Activated CD4-positive, alpha-beta memory T cell treated with anti-CD3 and anti-CD28 coated beads, Interleukin-2, amount 10 ng/mL, durations not matched to agents 7 days and 5 days (primary cell): ENCODE measurements around the gene RTN4IP1. TPM values are rescaled to one million over a fixed set of nuclear protein-coding genes. Genes with fewer than 3 reads are reported as not detected.
A peak's percentile ranks its signal among the peaks of the same experiment; 100 is the strongest.

Source experiments
- CTCF ChIA-PET: fragments of 350-600 bp; sonication (Branson Sonifier 250); formaldehyde crosslinking; loops from one replicate; lab custom pipeline; 2021; ENCODE audit warnings: antibody characterized with exemption, inconsistent platforms; lab: Charles Lee
- POLR2A ChIA-PET: fragments of 350-600 bp; sonication (Branson Sonifier 250); formaldehyde crosslinking; loops from one replicate; lab custom pipeline; 2021; ENCODE audit warnings: antibody characterized with exemption; lab: Charles Lee
- DNase-seq: peaks from one replicate; pipeline ENCODE4 v3.0.0-alpha.2; 2020
- H3K27ac Mint-ChIP-seq: one replicate; pipeline ENCODE4 v1.8.0; 2021; ENCODE audit warnings: mild to moderate bottlenecking, mixed read lengths
- H3K27me3 Mint-ChIP-seq: one replicate; pipeline ENCODE4 v1.8.0; 2021; ENCODE audit warnings: mixed read lengths
- H3K36me3 Mint-ChIP-seq: one replicate; pipeline ENCODE4 v1.8.0; 2021; ENCODE audit warnings: low read depth, mixed read lengths
- H3K4me1 Mint-ChIP-seq: one replicate; pipeline ENCODE4 v1.8.0; 2021; ENCODE audit warnings: mixed read lengths
- H3K4me3 Mint-ChIP-seq: one replicate; pipeline ENCODE4 v1.8.0; 2021; ENCODE audit warnings: mild to moderate bottlenecking, mixed read lengths
- H3K9me3 Mint-ChIP-seq: one replicate; pipeline ENCODE4 v1.8.0; 2021; ENCODE audit warnings: mixed read lengths
- total RNA-seq, 2 experiments: library from RNA; stranded (reverse); gene quantifications; one replicate each; pipeline ENCODE4 v1.2.3, GENCODE V29; 2021

RTN4IP1 gene
- total RNA-seq, 2 experiments from 2014 or later, result 5.8 to 7.7 TPM

DNA sequence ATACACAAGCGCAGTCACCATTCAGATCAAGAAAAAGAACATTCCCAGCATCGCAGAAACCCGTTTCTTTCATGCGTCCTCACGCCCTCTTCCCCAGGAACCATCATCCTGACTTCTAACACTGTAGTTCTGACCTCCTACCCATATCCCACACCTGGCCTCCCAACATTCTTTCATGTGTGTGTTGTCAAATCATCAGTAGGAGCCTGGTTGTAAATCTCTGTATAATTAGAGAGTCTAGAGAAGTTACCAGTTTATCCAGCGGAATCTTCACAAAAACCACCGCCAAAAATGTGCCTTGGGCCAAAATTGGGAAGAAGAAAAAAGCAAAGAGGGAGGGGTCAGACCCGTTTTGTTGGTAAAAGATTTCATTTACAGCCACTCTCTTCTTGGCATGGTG lies 91.6 kb downstream of the RTN4IP1 start:
- H3K27ac Mint-ChIP-seq, result peak overlapping the region; percentile 44
- H3K4me3 Mint-ChIP-seq, result no peak overlapping the region
- ChIA-PET POLR2A (interaction anchor here (1.4 to 6.3 kb wide), 4 partner anchors 8 to 25 kb away, joined by 4 to 67 read pairs (median 35); no protein-coding TSS in a partner anchor), CTCF (interaction anchor here (2.7 to 5.2 kb wide), 2 partner anchors 26 to 93 kb away, joined by 9 to 44 read pairs; no protein-coding TSS in a partner anchor)
- H3K27me3 Mint-ChIP-seq, result no peaks in the 10 kb centered on the region
- DNase-seq, result no peak
- peaks cover 83% of the 10 kb centered on the region for H3K36me3 Mint-ChIP-seq
- H3K4me1 Mint-ChIP-seq, result peaks cover 68% of the 10 kb centered on the region
- H3K9me3 Mint-ChIP-seq, result no peaks in the 10 kb centered on the region

DNA sequence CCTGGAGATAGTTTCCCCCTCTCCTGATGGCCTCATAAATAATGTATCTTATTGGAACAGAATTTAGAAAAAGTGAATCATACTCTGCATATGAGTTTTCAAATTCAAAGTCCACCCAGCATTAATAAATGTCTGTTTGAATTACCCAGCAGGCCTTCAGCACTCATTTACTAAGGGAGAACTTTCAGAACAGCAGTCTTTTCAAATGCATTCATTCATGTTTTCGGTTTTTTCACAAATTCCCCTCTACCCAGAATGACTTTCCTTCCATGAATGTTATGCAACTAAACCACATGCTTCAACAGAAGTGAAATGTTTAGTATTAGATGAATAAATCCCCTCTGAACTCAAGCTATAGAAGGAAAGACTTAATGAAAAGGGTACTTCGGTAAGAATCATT lies 92.4 kb downstream of the RTN4IP1 start:
- CTCF ChIA-PET, result interaction anchor here (0.8 to 5.2 kb wide), 3 partner anchors 9 to 92 kb away, joined by 3 to 44 read pairs (median 9); no protein-coding TSS in a partner anchor
- no peak overlapping the region for H3K4me3 Mint-ChIP-seq
- peak overlapping the region; percentile 44 for H3K27ac Mint-ChIP-seq
- H3K27me3 Mint-ChIP-seq, result no peaks in the 10 kb centered on the region
- H3K36me3 Mint-ChIP-seq, result peaks cover 87% of the 10 kb centered on the region
- DNase-seq, result no peak
- H3K9me3 Mint-ChIP-seq, result no peaks in the 10 kb centered on the region
- H3K4me1 Mint-ChIP-seq, result peaks cover 74% of the 10 kb centered on the region
- POLR2A ChIA-PET, result interaction anchor here (1.4 to 6.3 kb wide), 4 partner anchors 9 to 24 kb away, joined by 4 to 67 read pairs (median 35); no protein-coding TSS in a partner anchor

DNA sequence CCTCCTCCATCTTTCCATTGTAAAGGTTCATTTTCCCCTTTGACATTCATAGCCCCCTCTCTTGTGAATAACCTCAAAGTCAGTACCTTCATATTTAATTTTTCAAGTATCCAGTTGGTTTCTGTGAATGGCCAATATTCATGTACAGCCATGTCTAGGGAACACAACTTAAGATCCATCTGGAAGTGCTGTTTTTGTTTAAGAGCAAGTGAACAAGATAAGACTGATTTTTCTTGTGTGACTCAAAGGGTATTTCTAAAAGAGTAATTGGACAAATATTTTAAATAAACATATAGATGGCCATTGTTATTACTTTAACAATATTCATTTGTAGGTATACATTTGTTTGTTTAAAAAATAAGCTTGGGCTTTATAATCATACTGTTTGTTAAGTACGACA lies 92.9 kb downstream of the RTN4IP1 start:
- no peaks in the 10 kb centered on the region for H3K9me3 Mint-ChIP-seq
- ChIA-PET POLR2A (interaction anchor here (1.4 to 6.3 kb wide), 4 partner anchors 9 to 24 kb away, joined by 4 to 67 read pairs (median 35); no protein-coding TSS in a partner anchor), CTCF (interaction anchor here (0.8 to 5.2 kb wide), 2 partner anchors 9 to 25 kb away, joined by 3 to 44 read pairs; no protein-coding TSS in a partner anchor)
- no peak overlapping the region for H3K27ac Mint-ChIP-seq
- peaks cover 88% of the 10 kb centered on the region for H3K36me3 Mint-ChIP-seq
- H3K4me1 Mint-ChIP-seq, result peaks cover 79% of the 10 kb centered on the region
- H3K27me3 Mint-ChIP-seq, result no peaks in the 10 kb centered on the region
- no peak for DNase-seq
- no peak overlapping the region for H3K4me3 Mint-ChIP-seq

DNA sequence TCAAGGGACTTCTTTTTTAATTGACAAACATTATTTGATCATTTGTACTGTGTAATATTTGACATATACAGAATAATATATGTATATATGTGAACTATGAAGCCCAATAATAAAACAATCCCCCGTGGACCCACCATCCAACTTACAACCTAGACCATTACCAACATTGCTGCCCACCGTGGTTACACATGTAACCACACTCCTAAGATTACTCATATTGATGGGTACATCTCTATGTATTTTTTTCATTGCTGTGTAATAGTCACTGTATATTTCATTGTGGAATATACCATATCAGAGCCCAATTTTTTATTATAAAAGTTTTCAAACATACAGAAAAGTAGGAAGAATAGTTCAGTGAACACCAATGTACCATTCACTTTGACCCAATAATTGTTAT lies 94.3 kb downstream of the RTN4IP1 start:
- POLR2A ChIA-PET, result interaction anchor here (1.1 to 7.2 kb wide), 8 partner anchors 9 to 38 kb away, joined by 3 to 123 read pairs (median 6); no protein-coding TSS in a partner anchor
- Mint-ChIP-seq H3K9me3 (no peaks in the 10 kb centered on the region), H3K36me3 (peaks cover 89% of the 10 kb centered on the region), H3K27me3 (no peaks in the 10 kb centered on the region), H3K4me3 (no peak overlapping the region), H3K4me1 (peaks cover 87% of the 10 kb centered on the region), H3K27ac (peak overlapping the region; percentile 83)
- CTCF ChIA-PET, result interaction anchor here (1.1 to 2.2 kb wide), 7 partner anchors 12 to 90 kb away, joined by 3 to 14 read pairs (median 5); no protein-coding TSS in a partner anchor
- no peak for DNase-seq

DNA sequence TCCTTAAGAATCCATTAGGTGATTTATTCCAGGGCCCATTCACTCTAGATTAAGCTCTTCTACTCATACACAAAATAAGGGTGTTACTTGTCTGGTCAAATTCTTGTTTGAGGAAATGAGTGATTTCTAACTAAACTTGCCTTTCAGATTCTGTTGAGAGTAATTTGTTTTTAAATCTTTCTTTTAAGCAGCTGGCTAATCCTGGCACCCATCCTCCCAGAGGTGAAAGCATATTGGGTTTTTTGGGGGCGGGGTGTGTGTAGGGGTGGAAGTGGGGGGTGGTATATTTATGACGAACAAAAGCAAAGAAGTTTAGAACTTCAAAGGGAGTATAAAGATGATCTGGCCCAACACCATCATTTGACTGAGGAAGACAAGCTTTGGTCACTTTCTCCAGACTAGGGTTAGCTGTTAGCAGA lies 94.7 kb downstream of the RTN4IP1 start:
- Mint-ChIP-seq H3K4me1 (peaks cover 88% of the 10 kb centered on the region), H3K4me3 (peak overlapping the region; percentile 10), H3K9me3 (no peaks in the 10 kb centered on the region), H3K36me3 (peaks cover 89% of the 10 kb centered on the region), H3K27ac (peak overlapping the region; percentile 83), H3K27me3 (no peaks in the 10 kb centered on the region)
- ChIA-PET POLR2A (interaction anchor here (0.8 to 7.2 kb wide), 9 partner anchors 9 to 38 kb away, joined by 3 to 123 read pairs (median 6); no protein-coding TSS in a partner anchor), CTCF (interaction anchor here (1.1 to 2.2 kb wide), 7 partner anchors 11 to 90 kb away, joined by 3 to 14 read pairs (median 5); no protein-coding TSS in a partner anchor)
- no peak for DNase-seq

DNA sequence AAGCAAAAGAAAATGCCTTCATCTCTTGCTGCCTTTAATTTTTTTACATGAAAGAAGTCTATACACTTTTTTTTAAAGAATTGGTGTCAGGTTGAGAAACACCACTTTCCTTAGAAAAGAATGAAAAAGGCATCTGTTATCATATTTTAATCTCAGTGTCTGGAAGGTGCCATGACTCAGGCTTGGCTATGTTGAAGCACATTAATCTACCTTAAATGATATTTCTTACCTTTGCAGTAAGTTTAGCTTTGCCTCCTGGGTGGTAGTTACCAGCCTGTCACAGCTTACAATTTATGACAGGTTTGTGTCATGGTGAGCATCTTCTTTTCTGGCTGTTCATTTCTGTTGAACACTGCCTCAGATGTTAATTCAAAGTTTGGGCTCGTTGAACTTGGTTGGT lies 95.3 kb downstream of the RTN4IP1 start:
- Mint-ChIP-seq H3K4me3 (peak overlapping the region; percentile 10), H3K4me1 (peaks cover 89% of the 10 kb centered on the region), H3K36me3 (peaks cover 89% of the 10 kb centered on the region), H3K27me3 (no peaks in the 10 kb centered on the region), H3K27ac (peak overlapping the region; percentile 83), H3K9me3 (no peaks in the 10 kb centered on the region)
- POLR2A ChIA-PET, result interaction anchor here (0.7 to 7.2 kb wide), 10 partner anchors 8 to 39 kb away, joined by 3 to 123 read pairs (median 6); no protein-coding TSS in a partner anchor
- DNase-seq, result no peak
- CTCF ChIA-PET, result interaction anchor here (1.1 to 2.2 kb wide), 7 partner anchors 11 to 89 kb away, joined by 3 to 14 read pairs (median 5); no protein-coding TSS in a partner anchor

DNA sequence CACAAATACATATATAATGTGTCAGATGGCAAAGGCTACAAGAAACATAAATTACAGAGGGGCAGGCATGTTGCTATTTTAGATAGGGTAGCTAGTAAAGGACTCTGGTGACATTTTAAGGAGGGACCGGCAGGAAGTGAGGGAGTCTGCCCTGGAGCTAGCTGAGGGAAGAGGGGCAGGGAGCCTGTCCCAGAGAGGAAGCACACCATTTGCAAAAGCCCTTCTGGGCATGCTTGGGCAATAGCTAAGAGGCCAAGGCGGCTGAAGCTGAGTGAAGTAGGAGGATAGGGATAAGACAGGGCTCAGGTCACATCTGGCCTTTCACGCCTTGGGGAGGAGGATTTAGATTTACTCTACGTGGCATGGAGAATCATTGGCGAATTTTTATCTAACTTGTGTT lies 96.2 kb downstream of the RTN4IP1 start:
- CTCF ChIA-PET, result interaction anchor here (0.6 to 2.2 kb wide), 3 partner anchors 10 to 21 kb away, joined by 3 to 8 read pairs (median 3); no protein-coding TSS in a partner anchor
- no peak for DNase-seq
- POLR2A ChIA-PET, result interaction anchor here (0.5 to 7.2 kb wide), 4 partner anchors 8 to 210 kb away, joined by 3 to 123 read pairs (median 40); no protein-coding TSS in a partner anchor
- Mint-ChIP-seq H3K27me3 (no peaks in the 10 kb centered on the region), H3K36me3 (peaks cover 88% of the 10 kb centered on the region), H3K4me3 (no peak overlapping the region), H3K9me3 (no peaks in the 10 kb centered on the region), H3K27ac (peak overlapping the region; percentile 83), H3K4me1 (peaks cover 85% of the 10 kb centered on the region)

DNA sequence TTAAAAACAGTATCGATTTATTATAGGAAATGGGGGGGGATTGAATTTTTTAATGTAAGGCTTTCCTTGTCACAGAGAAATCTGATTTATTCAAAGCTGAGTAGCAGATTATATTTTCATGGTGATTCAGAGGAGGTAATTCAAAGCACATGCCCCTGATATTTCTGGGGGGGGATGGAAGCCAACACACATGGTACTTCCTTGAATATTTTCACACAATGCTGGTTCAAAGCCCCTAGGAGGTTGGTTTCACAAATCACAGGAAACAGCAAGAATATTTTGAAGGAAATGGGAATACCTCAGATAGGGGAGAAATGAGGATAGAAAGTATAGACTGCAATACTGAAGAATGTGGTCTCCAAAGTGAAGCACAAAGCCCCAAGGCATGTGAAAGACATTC lies 98.8 kb downstream of the RTN4IP1 start:
- CTCF ChIA-PET, result interaction anchor here (0.6 to 1.9 kb wide), 3 partner anchors 18 to 36 kb away, joined by 3 to 6 read pairs (median 3); no protein-coding TSS in a partner anchor
- Mint-ChIP-seq H3K36me3 (peaks cover 87% of the 10 kb centered on the region), H3K27ac (no peak overlapping the region), H3K27me3 (no peaks in the 10 kb centered on the region), H3K4me1 (peaks cover 82% of the 10 kb centered on the region), H3K9me3 (no peaks in the 10 kb centered on the region), H3K4me3 (no peak overlapping the region)
- DNase-seq, result no peak
- POLR2A ChIA-PET, result interaction anchor here (1.6 to 7.2 kb wide), 4 partner anchors 10 to 18 kb away, joined by 4 to 123 read pairs (median 43); no protein-coding TSS in a partner anchor

DNA sequence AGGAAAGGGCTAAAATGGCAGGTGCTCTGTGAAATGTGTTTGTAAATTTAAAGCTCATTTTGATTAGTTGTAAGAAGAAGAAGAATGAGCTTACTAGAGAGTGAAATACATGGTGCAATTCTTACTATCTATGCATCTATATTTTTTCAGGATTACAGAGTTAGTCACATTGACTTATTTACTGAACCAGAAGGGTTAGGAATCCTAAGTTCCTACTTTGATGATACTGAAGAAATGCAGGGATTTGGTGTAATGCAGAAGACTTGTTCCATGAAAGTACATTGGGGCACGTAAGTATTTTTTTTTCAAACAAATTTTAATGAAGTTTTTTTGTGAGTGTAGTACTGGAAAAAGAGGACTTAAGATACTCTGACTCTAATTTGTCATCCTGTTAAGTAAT lies 99.3 kb downstream of the RTN4IP1 start:
- Mint-ChIP-seq H3K36me3 (peaks cover 87% of the 10 kb centered on the region), H3K4me1 (peaks cover 82% of the 10 kb centered on the region)
- POLR2A ChIA-PET, result interaction anchor here (1.6 to 7.2 kb wide), 3 partner anchors 9 to 18 kb away, joined by 10 to 123 read pairs (median 76); no protein-coding TSS in a partner anchor

DNA sequence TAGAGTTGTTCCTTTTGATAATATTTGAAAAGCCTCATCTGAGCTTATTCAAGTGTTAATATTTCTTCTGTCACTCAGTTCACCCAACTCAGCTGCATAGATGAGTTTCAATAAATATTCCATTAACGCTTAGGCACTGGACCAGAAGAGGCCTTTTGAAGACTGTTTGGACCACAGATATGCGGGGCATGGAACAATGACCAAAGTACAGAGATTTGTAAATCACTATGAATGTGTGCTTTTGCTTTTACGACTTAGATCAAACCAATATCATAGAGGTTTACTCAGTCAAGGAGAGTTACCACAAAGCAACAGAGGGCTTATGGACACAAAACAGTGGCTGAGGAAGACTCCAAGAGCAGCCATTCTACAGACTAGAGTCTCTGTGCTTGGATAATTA lies 99.9 kb downstream of the RTN4IP1 start:
- CTCF ChIA-PET, result interaction anchor here (0.5 to 1.9 kb wide), 3 partner anchors 17 to 469 kb away, joined by 3 to 6 read pairs (median 4); no protein-coding TSS in a partner anchor

More for the DNA sequence above, 99.3 kb downstream of the RTN4IP1 start:
- Mint-ChIP-seq H3K4me3 (no peak overlapping the region), H3K27me3 (no peaks in the 10 kb centered on the region), H3K27ac (no peak overlapping the region), H3K9me3 (no peaks in the 10 kb centered on the region)
- DNase-seq, result no peak
- CTCF ChIA-PET, result interaction anchor here (1.5 to 1.9 kb wide), 2 partner anchors 18 to 37 kb away, joined by 3 to 6 read pairs; no protein-coding TSS in a partner anchor

DNA sequence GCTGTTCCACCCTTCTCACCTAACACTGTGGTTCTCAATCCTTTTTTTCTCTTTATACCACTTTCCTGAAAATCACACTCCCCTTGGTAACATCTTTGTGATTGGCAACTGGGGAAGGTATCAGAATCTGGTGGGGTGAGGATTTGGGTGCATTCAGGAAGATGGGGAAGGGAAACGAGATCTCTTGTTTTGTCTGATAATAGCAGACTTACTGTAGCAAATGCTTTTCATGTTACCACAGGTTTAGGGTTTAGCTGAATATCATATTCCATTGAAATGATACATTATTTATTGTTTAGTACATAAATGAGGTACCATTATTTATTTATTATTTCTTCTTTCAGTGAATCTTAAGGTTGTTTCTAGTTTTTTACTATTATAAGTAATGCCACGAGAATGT lies 100.8 kb downstream of the RTN4IP1 start:
- CTCF ChIA-PET, result no interaction called here

More for the DNA sequence above, 99.9 kb downstream of the RTN4IP1 start:
- DNase-seq, result no peak
- no peaks in the 10 kb centered on the region for H3K9me3 Mint-ChIP-seq
- no peak overlapping the region for H3K4me3 Mint-ChIP-seq
- H3K36me3 Mint-ChIP-seq, result peaks cover 84% of the 10 kb centered on the region
- H3K4me1 Mint-ChIP-seq, result peaks cover 80% of the 10 kb centered on the region
- POLR2A ChIA-PET, result interaction anchor here (1.6 to 7.2 kb wide), 3 partner anchors 8 to 17 kb away, joined by 10 to 123 read pairs (median 76); no protein-coding TSS in a partner anchor
- H3K27ac Mint-ChIP-seq, result no peak overlapping the region
- H3K27me3 Mint-ChIP-seq, result no peaks in the 10 kb centered on the region

DNA sequence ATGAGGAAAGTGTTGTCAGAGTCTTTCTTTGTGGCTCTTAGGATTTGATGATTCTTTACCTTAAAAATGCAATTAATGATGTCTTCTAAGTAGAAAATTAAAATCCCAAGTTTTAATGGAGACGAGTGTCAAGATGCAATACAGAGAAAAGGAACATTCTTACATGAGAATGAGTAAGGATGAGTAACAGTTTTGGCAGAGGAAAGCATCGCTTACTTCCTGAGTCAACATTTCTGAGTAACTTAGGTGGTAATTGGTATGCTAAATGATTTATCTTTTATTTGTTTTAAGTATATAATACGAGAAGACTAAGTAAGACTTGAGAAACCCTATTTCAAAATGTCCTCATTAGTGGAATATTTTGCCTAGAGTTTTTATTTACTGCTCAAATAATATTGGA lies 101.3 kb downstream of the RTN4IP1 start:
- H3K27ac Mint-ChIP-seq, result peak overlapping the region; percentile 75
- H3K4me3 Mint-ChIP-seq, result no peak overlapping the region
- POLR2A ChIA-PET, result interaction anchor here (7.2 to 9.8 kb wide), 3 partner anchors 7 to 18 kb away, joined by 76 to 434 read pairs (median 123); no protein-coding TSS in a partner anchor

More for the DNA sequence above, 100.8 kb downstream of the RTN4IP1 start:
- no peak overlapping the region for H3K4me3 Mint-ChIP-seq
- H3K27me3 Mint-ChIP-seq, result no peaks in the 10 kb centered on the region
- no peak for DNase-seq
- peak overlapping the region; percentile 30 for H3K27ac Mint-ChIP-seq
- peaks cover 76% of the 10 kb centered on the region for H3K4me1 Mint-ChIP-seq
- no peaks in the 10 kb centered on the region for H3K9me3 Mint-ChIP-seq
- POLR2A ChIA-PET, result interaction anchor here (7.2 kb wide), 2 partner anchors 8 to 16 kb away, joined by 76 to 123 read pairs; no protein-coding TSS in a partner anchor
- peaks cover 76% of the 10 kb centered on the region for H3K36me3 Mint-ChIP-seq

More for the DNA sequence above, 101.3 kb downstream of the RTN4IP1 start:
- CTCF ChIA-PET, result interaction anchor here (1.3 to 8.9 kb wide), 2 partner anchors 17 to 83 kb away, joined by 4 to 147 read pairs; no protein-coding TSS in a partner anchor
- H3K4me1 Mint-ChIP-seq, result peaks cover 74% of the 10 kb centered on the region
- no peak for DNase-seq
- H3K36me3 Mint-ChIP-seq, result peaks cover 75% of the 10 kb centered on the region
- no peaks in the 10 kb centered on the region for H3K27me3 Mint-ChIP-seq
- H3K9me3 Mint-ChIP-seq, result no peaks in the 10 kb centered on the region
